GM19328 (cell line): ENCODE results near the gene NHSL2.

Source experiments
- ATAC-seq: cut with Tn5 transposase; IDR thresholded peaks from one replicate; pipeline ENCODE4 v1.9.1; 2021; ENCODE audit warnings: mild to moderate bottlenecking, moderate library complexity; ENCODE audit not compliant: unreplicated experiment

Gene NHSL2

DNA sequence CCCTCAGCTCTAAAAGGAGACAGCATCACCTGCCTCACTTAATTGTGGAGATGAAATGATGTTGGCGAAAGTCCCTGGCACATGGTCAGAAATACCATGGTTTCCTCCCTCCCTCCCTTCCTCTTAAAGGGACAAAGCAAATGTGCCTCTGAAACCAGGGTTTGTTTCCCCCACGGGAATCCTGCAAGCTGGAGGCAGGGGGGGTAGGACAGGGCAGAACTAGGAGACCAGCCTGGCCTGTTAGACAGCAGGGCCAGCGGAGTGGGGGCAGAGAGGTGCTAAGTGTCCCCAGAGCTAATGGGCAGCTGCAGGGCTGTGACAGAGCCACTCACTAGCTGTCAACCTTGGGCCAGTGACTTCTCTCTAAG lies 215.4 kb downstream of the NHSL2 start:
- ATAC-seq: no peak

DNA sequence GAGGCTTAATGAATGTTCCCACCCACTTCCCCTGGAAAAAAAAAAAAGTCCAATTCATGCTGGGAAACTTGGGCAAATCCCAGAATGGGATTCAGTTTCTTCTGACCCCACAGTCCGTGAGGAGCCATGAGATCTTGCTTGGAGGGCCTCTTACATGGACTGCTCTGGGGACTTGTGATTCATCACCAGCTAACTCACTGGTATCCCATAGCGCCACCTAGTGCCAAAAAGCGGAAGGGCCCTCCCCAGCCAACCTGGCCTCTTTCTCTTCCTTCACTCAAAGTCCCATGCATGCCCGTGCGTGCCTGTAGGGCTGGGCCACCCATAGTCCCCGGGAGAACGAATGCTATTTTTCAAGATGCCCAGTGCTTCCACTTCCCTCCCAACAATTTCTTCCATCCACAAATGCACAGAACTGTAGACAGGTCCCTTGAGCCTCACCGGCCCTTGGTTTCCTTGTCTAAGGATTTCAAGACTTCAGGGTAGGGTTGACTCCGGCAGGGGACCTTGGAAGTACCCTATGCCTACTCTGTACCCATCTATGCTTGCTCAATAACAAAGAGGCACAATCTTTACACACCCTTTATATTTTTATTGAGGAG lies 216.0 kb downstream of the NHSL2 start:
- peak; percentile 66 for ATAC-seq

DNA sequence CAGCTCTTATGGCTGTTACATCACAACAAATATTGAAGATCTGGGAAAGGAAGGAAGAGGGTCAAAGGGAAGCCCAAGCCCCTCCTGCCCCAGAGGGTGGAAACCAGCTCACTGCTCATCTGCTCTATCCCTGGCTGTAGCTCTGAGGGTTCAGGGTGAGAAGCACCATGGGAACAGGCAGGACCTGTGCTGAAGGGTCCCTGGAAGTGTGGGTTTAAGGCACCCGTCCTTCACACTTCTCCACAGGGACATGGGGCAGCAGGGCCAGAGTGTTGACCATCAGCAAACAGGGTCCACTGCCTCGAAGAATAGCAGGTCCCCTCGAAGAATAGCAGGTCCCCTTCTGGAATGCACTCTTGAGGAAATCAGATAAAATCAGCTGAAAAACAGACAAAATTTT lies 216.7 kb downstream of the NHSL2 start:
- ATAC-seq: no peak

DNA sequence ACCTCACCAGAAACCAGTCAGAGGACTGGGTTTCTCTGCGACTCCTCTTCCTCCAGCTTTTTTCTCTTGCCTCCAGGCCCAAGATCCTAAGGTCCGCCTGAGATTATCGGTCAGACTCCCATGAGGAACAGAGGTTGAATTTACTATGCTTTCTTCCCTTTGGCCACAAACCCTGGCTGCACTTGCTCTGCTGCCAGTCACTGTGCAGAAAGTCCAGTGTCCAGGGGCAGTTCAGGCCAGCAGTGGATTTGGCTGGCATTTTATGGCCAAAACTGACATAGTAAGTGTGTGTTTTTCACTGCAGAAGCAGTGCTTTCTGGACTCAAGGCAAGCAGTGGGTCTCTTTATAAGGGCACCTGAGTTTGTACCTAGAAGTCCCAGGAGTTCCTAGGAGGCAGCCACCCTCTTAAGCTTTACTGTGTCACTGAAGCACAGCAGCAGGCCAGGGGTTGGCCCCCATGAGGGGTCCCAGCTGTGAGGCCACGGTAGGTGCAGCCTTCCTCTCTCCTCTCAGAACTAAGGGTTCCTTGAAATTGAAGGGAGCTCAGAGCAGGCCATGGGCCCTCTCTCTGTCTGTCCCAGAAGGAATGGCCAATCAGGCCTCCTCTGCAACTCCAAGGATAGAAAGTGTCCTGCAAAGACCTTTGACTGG lies 217.7 kb downstream of the NHSL2 start:
- ATAC-seq: no peak

DNA sequence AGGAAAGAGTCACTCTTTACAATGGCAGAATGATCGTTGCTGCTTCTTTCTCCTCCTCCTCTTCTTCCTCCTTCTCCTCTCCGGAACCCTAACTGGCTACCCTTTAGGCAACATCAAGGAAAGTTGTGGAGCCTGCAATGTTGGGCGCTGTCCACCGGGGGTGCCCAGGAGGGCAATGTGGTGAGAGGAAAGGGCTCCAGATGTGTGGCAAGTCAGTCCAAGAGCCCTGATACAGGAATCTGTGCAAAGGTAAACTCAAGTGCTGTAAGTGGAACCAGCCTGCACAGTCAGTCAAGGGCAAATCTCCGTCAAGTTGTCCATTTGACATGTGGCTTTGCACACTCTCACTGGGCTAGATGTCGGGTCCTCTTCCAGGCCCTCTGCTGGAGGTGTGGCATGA lies 218.2 kb downstream of the NHSL2 start:
- no peak for ATAC-seq

DNA sequence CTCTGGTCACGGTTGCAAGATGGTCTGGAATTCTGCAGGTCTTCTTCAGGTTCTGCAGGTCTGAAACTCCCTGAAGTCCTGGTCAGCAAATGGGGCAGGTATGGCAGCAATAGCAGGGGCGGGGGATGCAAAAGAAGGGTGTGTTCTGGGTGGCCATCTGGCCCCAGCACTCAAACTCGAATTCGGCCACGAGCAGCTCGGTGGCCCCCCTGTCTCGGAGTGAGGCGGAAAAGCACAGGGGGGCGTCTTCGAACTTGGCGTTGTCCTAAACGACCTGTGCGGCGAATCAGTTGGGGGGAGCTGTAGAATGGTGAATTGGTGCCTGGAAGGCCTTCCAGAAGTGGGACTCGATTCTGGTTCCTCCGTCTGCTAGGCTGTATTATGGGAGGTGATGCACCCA lies 219.0 kb downstream of the NHSL2 start:
- ATAC-seq: no peak

DNA sequence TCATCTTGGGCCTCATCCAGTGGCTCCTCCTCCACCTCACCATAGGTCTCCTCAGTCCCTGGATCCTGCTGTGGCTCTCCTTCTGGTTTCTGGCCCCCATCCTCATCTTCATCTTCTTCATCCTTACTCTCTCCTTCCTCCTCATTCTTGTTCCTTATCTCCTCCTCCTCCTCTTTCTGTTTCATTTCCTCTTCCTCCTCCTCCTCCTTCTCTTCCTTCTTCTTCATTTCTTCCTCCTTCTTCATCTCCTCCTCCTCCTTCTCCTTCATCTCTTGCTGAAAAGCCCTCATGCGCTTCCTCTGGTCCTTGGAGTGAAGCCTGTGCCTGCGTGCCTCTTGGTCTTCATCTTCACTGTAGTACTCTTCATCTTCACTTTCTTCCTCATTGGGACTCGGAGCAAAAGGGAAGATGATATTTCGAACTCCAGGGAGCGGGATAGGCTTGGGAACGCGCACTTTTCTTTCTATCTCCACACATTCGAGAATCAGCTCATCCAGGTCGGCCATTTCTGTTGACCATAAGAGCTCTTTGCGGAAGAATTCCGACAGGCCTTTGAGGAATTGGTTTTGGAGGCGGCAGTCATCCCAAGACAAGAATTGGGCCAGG lies 219.6 kb downstream of the NHSL2 start:
- no peak for ATAC-seq

DNA sequence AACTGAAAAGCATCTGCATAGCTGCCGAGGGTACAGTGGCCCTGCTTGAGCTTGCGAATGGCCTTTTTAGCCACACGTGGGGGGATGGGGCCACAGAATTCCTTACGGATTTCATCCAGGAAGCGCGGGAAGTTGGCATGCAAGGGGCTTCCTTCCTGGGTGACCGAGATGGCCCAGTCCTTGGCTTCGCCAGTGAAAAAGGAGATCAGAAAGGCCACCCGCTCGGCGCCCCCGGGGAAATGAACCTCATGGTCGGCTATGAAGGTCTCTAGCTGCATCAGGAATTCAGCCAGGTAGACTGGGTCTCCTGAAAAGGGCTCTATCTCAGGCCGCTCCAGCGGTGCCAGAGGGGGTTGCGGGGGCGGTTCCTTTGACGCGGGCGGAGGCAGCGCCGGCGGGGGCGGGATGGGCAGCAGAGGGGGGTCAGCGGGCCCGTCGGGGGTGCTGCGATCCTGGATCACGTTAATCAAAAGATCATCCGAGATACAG lies 220.2 kb downstream of the NHSL2 start:
- no peak for ATAC-seq

DNA sequence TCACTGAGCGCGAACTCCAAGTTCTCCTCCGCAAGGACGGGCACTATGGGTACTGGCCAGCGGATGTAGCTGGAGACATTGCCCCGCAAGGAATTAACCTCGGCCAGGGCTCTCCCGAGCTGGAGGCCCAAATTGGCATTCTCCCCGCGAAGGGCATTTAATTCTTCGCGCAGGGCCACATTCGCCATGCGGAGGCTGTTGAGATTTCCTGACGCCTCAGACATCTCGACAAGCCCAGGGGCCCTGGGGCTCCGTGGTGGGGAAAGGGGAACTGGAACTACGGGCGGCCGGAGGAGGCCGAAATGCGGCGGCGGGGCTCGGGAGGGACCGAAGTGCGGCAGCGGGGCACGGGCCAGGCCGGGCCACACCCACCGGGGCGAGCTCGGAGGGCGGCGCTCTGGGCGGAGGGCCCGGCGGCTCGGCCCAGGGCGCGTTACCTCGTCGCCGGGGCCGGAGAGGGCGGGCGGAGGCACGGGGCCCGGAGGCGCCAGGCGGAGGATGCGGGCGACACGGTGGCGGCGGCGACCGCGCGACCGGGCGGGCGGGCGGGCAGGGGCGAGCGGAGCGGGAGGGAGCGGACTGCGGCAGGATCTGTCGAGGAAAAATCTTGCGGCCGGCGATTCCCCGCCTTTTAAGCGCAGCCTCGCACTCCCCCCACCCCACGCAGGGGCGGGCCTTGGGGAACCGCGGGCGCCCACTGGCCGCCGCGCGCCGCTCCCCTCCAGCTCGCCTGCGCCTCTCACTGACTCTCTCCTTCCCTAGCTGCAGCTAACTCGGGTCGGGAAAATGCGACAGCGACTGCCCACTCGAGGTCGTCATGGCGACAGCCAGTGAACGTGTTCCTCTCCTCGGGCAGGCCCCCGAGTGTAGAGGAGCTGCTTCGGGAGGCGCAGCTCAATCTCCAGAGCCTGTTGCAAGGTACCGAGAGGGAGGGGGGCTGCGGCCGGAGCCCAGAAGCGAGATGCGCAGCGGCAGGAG lies 221.0 kb downstream of the NHSL2 start, which contains the start of gene RTL5:
Gene RTL5 (minus strand): TSS at position 599 of the 978 bp plus-strand sequence.
- peak; percentile 55 for ATAC-seq

DNA sequence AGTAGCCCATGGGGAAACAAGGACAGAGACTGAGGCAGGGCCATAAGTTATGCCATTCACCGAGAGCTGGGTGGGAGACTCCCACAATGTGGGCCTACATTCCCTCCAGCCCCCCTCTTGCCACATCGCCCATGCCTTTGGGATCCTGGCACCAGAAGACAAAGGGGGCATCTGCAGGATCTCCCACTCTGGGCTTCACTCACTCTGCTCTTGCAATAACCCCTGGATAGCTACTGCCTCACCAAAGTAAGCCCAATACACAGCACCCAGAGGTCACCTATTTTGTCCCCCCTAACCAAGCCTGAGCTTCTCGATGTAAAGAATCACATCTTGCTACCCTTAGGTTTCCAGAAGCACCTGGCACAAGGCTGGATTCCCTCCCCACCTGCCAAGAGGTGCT lies 221.8 kb downstream of the NHSL2 start:
- no peak for ATAC-seq

DNA sequence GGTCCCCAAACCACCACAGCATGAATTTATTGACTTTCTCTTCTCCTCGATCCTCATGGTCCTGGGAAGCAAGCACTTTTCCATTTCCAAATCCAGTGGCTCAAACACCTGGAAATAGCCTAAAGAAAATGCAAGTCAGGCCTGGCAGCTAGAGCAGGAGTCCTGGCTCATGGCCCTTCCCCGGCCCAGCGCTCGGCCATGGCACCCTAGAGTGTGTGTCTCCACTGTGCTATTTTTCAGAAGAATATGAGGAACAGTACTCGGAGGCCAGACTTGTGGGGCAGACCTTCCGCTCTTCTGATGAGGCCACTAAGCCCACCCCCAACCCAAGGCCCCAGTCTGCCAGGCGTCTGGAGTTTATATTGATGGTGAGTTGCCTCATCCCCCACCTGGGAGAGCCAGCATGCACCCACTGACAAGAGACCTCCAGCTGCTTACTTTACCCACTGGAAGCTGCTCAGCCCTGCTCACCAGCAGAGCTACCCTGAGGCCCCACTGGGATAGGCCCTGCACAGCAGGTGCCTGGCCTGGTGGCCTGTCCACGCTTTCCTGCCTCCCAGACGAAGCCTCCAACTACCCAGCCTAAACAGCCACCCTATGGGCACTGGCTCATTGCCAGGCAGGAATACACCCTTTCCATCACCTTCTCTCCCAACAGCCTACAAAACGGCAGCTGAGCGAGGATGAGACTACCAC lies 223.4 kb downstream of the NHSL2 start:
- ATAC-seq: no peak

DNA sequence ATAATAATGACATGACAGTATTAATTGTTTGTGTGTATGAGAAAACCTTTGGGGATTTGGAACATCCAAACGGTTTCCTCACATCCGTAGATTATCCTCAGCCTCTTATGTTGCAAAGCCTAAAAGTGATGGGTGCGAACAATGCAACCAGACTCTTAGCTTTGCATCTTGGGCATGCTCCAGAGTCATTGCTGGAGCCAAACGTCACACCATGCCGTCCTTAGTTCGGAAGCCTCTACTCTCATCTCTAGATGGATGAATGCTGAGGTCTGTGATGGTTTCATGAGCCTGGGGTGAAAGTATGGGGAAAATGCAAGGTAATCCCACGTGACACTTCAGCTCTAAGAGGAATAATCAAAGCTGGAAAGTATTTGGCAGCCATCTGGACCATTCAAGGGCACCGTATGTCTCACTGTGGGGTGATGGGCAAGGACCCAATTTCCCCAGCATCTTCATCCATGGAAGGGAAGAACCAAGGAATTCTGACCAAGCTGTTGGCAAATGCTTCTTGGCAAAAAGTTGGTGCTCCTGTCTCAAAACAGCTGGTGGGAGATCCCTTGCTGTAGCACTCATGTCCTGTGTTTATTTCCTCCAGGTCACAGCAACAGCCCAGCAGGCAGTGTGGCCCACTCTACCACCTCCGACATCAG lies 227.3 kb downstream of the NHSL2 start:
- ATAC-seq: no peak

DNA sequence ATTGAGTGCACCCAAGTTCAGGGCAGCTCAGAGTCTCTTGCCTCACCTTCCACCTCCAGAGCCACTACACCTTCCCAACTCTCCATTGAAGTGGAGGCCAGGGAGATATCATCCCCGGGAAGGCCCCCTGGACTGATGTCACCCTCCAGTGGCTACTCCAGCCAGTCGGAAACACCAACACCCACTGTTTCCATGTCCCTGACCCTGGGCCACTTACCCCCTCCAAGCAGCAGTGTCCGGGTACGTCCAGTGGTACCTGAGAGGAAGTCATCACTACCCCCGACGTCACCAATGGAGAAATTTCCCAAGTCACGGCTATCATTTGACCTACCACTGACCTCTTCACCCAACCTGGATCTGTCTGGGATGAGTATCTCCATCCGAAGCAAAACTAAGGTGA lies 228.9 kb downstream of the NHSL2 start:
- no peak for ATAC-seq

DNA sequence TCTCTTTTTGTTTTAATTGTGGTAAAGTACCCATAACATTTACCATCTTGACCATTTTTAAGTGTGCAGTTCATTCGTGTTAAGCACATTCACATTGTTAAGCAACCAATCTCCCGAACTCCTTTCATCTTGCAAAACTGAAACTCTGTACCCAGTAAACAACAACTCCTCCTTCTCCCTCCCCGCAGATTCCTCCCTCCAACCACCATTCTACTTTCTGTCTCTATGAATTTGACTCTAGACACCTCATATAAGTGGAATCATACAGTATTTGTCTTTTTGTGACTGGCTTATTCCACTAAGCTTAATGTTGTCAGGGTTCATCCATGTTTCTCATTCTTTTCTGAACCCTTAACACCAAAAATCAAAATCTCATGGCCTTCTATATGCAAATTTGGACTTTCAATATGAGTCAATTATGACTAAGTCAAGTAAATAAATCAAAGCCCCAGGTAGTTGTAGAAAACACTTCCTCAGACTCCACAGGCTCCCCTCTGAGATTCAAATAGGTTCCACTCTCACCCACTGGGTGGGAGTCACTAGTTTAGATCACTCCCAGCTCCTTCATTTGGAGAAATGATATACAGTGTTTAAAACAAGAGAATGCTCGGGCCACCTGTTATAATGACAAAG lies 230.8 kb downstream of the NHSL2 start:
- ATAC-seq: peak; percentile 68

DNA sequence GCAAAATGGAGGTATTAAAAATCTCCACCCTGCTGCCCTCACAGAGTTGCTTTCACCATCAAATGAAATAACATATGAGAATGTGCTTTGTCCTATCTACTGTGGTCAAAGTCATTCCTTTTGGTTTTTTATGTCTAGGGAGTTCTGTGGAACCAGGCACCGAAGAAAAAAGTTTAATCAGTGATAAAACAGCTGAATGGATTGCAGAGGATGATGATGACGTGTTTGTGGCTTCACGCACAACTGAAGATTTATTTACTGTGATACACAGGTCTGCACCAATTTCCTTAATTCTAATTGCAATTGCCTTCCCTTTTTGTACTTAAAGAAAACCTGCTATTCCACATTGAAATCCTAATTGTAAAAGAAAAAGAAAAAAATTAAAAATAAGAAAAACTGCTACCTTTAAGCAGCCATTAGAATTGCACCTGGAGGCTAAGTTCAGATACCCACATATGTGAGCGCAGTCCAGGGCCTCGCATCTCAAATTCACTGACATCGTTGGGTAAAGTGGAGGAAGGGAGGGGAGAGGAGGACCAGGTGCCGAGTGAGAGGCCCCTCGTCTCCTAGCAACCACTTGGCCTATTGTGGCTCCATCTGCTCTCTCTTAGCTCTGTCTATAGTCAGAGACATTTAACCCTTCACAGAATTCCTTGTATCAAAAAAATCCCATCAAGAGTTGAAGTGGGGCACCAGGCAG lies 231.6 kb downstream of the NHSL2 start:
- ATAC-seq: no peak

DNA sequence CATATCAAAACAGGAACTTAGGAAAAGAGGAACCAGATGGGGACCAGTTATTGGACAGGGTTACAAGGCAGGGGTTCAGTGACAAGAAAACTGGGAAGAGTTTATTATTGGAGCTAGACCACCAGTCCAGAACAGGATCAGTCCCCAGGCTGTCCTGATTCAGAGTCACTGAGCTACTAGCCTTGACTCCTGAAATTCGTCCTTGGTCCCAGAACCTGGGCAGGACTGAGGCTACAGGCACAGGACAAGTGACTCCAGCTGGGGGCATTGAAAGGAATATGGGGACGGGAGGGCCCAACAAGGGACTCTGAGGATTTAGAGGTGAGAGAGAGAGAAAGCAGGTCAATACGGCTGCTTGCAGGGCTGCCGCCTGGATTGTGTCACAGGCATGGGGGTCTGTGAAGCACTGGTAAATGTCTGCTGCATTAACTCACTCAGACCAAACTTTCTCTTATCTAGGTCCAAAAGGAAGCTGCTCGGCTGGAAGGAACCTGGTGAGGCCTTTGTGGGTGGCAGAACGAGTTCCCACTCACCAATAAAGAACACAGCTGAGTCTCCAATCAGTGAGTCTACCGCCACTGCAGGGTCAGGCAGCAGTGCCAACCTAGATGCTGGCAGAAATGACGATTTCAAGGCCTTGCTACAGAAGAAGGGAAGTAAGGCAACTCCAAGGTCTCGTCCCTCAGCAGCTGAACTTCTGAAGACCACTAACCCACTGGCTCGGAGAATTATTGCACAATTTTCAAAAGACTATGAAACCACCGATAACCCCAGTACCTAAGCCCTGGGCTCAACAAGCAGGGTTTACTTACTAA lies 232.4 kb downstream of the NHSL2 start:
- no peak for ATAC-seq

DNA sequence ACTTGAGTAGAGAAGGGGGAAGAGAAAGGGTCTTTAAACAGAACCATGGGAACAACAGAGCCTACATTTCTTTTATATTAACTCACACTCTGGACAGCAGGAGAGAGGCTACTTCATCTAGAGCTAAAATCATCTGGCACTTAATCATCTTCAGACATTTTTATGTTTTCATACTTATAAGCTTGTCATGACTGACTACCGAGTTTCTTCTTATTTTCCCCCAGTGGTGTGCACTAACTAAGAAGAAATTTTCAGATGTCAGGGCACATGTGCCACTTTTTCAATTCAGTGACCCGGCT lies 232.9 kb downstream of the NHSL2 start:
- no peak for ATAC-seq

DNA sequence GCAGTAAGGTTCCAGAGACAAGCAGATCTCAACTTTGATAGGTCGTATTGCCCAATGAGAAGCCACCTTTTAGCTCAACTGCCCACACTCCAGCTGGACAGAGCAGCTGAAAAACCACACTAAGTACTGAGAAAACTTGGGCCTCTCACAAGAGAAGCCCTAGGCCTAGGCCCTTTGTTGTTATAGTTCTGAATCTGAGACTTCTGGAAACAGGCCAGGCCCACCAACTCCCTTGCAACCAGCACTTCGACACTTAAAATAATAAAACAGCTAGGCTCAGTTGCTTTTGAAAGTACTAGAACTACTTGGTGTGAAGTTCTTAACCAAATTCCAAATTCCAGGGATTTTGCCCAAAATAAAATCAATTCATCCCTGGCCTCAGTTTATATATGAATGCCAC lies 234.5 kb downstream of the NHSL2 start:
- ATAC-seq: no peak
